ENCODE data around the gene CFAP161.
A peak's percentile ranks its signal among the peaks of the same experiment; 100 is the strongest.

CFAP161 gene

GRCh38 chr15:81108427-81108826 is 25.6 kb upstream of the CFAP161 start:
- Histone ChIP-seq H3K27me3 (ENCODE audit: insufficient read depth, low read length) (0 out of 2 replicates have a peak, but pooled peaks cover 3% of the 10 kb centered on the region), H4K20me1 (ENCODE audit: insufficient read depth, low read length) (no peaks in the 10 kb centered on the region), H3K9me2 (ENCODE audit: low read depth, low read length) (no peaks in the 10 kb centered on the region), H3K36me3 (ENCODE audit: insufficient read depth, low read length) (no peaks in the 10 kb centered on the region), H3K27ac (ENCODE audit: low read depth, low read length, poor library complexity, severe bottlenecking) (no peak overlapping the region), H3K9ac (ENCODE audit: low read length) (no peak overlapping the region), H3K9me3 (ENCODE audit: low read length) (no peaks in the 10 kb centered on the region), H3K79me2 (ENCODE audit: insufficient read depth, low read length) (no peaks in the 10 kb centered on the region), H3K4me2 (ENCODE audit: low read length) (no peak overlapping the region), H2AFZ (ENCODE audit: low read length) (no peak overlapping the region), H3F3A (ENCODE audit: insufficient read depth, low read length) (no peaks in the 10 kb centered on the region), H3K4me3 (ENCODE audit: low read depth, low read length, poor library complexity, severe bottlenecking) (no peak overlapping the region), H3K4me1 (ENCODE audit: insufficient read depth, low read length, severe bottlenecking) (no peaks in the 10 kb centered on the region)
- no peak for TF ChIP-seq EZH2 (IDR thresholded peaks at IDR 0.05; ENCODE audit: borderline replicate concordance, low read length)
- TF ChIP-seq, protein P1, sequence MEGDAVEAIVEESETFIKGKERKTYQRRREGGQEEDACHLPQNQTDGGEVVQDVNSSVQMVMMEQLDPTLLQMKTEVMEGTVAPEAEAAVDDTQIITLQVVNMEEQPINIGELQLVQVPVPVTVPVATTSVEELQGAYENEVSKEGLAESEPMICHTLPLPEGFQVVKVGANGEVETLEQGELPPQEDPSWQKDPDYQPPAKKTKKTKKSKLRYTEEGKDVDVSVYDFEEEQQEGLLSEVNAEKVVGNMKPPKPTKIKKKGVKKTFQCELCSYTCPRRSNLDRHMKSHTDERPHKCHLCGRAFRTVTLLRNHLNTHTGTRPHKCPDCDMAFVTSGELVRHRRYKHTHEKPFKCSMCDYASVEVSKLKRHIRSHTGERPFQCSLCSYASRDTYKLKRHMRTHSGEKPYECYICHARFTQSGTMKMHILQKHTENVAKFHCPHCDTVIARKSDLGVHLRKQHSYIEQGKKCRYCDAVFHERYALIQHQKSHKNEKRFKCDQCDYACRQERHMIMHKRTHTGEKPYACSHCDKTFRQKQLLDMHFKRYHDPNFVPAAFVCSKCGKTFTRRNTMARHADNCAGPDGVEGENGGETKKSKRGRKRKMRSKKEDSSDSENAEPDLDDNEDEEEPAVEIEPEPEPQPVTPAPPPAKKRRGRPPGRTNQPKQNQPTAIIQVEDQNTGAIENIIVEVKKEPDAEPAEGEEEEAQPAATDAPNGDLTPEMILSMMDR (IDR thresholded peaks at IDR 0.05; ENCODE audit: low read length), result peak; percentile 54

DNA sequence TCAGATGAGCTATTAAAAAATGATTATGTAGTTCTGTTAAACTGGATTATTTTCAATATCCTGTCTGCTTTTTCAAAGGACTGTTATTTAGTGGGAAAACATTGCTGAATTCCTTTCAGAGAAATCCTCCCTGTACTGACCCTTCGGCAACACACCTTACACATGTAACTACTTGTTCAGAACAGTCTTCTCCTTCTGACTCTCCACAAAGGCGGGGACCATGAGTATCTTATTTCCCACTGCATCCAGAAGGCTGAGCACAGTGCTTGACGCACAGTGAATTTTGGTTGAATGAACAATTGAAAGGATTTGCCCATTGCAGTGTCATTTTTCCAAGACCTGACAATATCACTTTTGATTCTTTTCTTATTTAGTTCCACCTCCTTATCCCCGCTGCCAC is 23.1 kb upstream of the CFAP161 start:
- Histone ChIP-seq H3K9ac (ENCODE audit: low read length) (no peak overlapping the region), H3K4me3 (ENCODE audit: low read depth, low read length, poor library complexity, severe bottlenecking) (no peak overlapping the region), H3F3A (ENCODE audit: insufficient read depth, low read length) (no peaks in the 10 kb centered on the region), H3K27ac (ENCODE audit: low read depth, low read length, poor library complexity, severe bottlenecking) (no peak overlapping the region), H3K79me2 (ENCODE audit: insufficient read depth, low read length) (no peaks in the 10 kb centered on the region), H4K20me1 (ENCODE audit: insufficient read depth, low read length) (no peaks in the 10 kb centered on the region), H3K9me3 (ENCODE audit: low read length) (no peaks in the 10 kb centered on the region), H3K36me3 (ENCODE audit: insufficient read depth, low read length) (no peaks in the 10 kb centered on the region), H3K4me1 (ENCODE audit: insufficient read depth, low read length, severe bottlenecking) (no peaks in the 10 kb centered on the region), H2AFZ (ENCODE audit: low read length) (no peak overlapping the region), H3K4me2 (ENCODE audit: low read length) (no peak overlapping the region), H3K27me3 (ENCODE audit: insufficient read depth, low read length) (0 out of 2 replicates have a peak, but pooled peaks cover 3% of the 10 kb centered on the region), H3K9me2 (ENCODE audit: low read depth, low read length) (no peaks in the 10 kb centered on the region)
- no peak for TF ChIP-seq EZH2 (IDR thresholded peaks at IDR 0.05; ENCODE audit: borderline replicate concordance, low read length)
- TF ChIP-seq, protein P1 (IDR thresholded peaks at IDR 0.05; ENCODE audit: low read length), result no peak

- H3K36me3 ChIP-seq (ENCODE audit: insufficient read depth, low read length), result no peaks in the 10 kb centered on the region
- no peaks in the 10 kb centered on the region for H3K9me3 ChIP-seq (ENCODE audit: low read length)
- no peaks in the 10 kb centered on the region for H4K20me1 ChIP-seq (ENCODE audit: insufficient read depth, low read length)
- 0 out of 2 replicates have a peak, but pooled peaks cover 3% of the 10 kb centered on the region for H3K27me3 ChIP-seq (ENCODE audit: insufficient read depth, low read length)
- H3K4me3 ChIP-seq (ENCODE audit: low read depth, low read length, poor library complexity, severe bottlenecking), result no peak overlapping the region
- TF ChIP-seq, protein P1 (IDR thresholded peaks at IDR 0.05; ENCODE audit: low read length), result no peak
- H3K4me2 ChIP-seq (ENCODE audit: low read length), result no peak overlapping the region
- H3K79me2 ChIP-seq (ENCODE audit: insufficient read depth, low read length), result no peaks in the 10 kb centered on the region
- H2AFZ ChIP-seq (ENCODE audit: low read length), result no peak overlapping the region
- no peaks in the 10 kb centered on the region for H3K9me2 ChIP-seq (ENCODE audit: low read depth, low read length)
- H3K4me1 ChIP-seq (ENCODE audit: insufficient read depth, low read length, severe bottlenecking), result no peaks in the 10 kb centered on the region
- no peaks in the 10 kb centered on the region for H3F3A ChIP-seq (ENCODE audit: insufficient read depth, low read length)
- no peak overlapping the region for H3K9ac ChIP-seq (ENCODE audit: low read length)
- no peak overlapping the region for H3K27ac ChIP-seq (ENCODE audit: low read depth, low read length, poor library complexity, severe bottlenecking)
Observed at GRCh38 chr15:81111510-81112470, 22.3 kb upstream of the CFAP161 start.

Data from OCI-LY1 (cell line).